Smooth muscle cell of the brain vasculature (primary cell): Measurements from ENCODE around the gene BCL2L13.
"Not testable (repeated sequence)": the region's sequence is repeated elsewhere in the genome, so short reads cannot be mapped to it uniquely, and the experiment has no call there.

Experiments
- DNase-seq: peaks from one replicate; pipeline ENCODE4 v3.0.0-alpha.2; 2012; ENCODE audit warnings: low read depth, low spot score

BCL2L13 gene

GRCh38 chr22:17694193-17694592 lies 55.6 kb downstream of the BCL2L13 start:
- DNase-seq, result no peak

GRCh38 chr22:17694752-17695151 lies 56.2 kb downstream of the BCL2L13 start:
- DNase-seq, result no peak

- no peak for DNase-seq
These were observed 57.4 kb downstream of the BCL2L13 start for GRCh38 chr22:17695986-17696385.

- not testable (repeated sequence) for DNase-seq
These were observed 58.6 kb downstream of the BCL2L13 start for GRCh38 chr22:17697196-17697595.

GRCh38 chr22:17698276-17698675 lies 59.7 kb downstream of the BCL2L13 start:
- DNase-seq, result not testable (repeated sequence)

- DNase-seq, result no peak
These were observed 60.4 kb downstream of the BCL2L13 start for GRCh38 chr22:17698948-17699347.

GRCh38 chr22:17699696-17700340 lies 61.3 kb downstream of the BCL2L13 start:
- no peak for DNase-seq

- no peak for DNase-seq
These were observed 62.2 kb downstream of the BCL2L13 start for GRCh38 chr22:17700778-17701177.

- no peak for DNase-seq
These were observed 65.3 kb downstream of the BCL2L13 start for GRCh38 chr22:17703811-17704210.

GRCh38 chr22:17705546-17705945 lies 67.0 kb downstream of the BCL2L13 start:
- no peak for DNase-seq

GRCh38 chr22:17705951-17706900 lies 67.7 kb downstream of the BCL2L13 start:
- peak; percentile 88 for DNase-seq

- no peak for DNase-seq
These were observed 68.4 kb downstream of the BCL2L13 start for GRCh38 chr22:17706947-17707346.

- DNase-seq, result no peak
These were observed 69.0 kb downstream of the BCL2L13 start for GRCh38 chr22:17707526-17707925.

- no peak for DNase-seq
These were observed 71.5 kb downstream of the BCL2L13 start for GRCh38 chr22:17710023-17710422.

GRCh38 chr22:17712441-17712840 lies 73.9 kb downstream of the BCL2L13 start:
- DNase-seq, result no peak

GRCh38 chr22:17716529-17716928 lies 78.0 kb downstream of the BCL2L13 start:
- no peak for DNase-seq

- DNase-seq, result no peak
These were observed 79.2 kb downstream of the BCL2L13 start for GRCh38 chr22:17717708-17718107.

- no peak for DNase-seq
These were observed 81.4 kb downstream of the BCL2L13 start for GRCh38 chr22:17719911-17720310.

- peak; percentile 71 for DNase-seq
These were observed 85.7 kb downstream of the BCL2L13 start for GRCh38 chr22:17724241-17724640.

GRCh38 chr22:17724678-17725499 lies 86.3 kb downstream of the BCL2L13 start:
- no peak for DNase-seq

- no peak for DNase-seq
These were observed 86.9 kb downstream of the BCL2L13 start for GRCh38 chr22:17725500-17725796.
